ENCODE measurements around the gene CALCR.

Gene CALCR

DNA sequence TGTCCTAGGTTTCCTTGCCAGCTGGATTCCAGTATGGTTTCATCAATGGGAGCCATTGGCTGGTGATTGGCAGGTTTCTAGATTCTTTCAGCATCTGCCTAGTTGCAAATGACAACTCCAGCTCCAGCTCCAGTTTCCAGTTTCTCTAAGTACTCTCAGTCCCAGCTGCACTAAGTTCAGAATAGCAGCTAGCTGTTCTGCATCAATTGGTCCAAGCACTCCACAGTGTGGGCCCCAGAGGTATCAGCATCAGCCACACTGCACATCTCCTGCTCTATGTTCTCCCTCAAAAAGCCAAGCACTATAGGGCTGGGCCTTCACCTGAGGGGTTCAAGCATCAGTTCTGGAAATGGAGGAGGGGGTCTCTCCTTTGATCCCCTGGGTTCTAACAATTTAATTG, 198.9 kb downstream of the CALCR start:
- no peaks in the 10 kb centered on the region for H3K27me3 ChIP-seq (ENCODE audit: control insufficient read depth, insufficient read depth, low read length, poor library complexity, severe bottlenecking)
- no peaks in the 10 kb centered on the region for H3K36me3 ChIP-seq (ENCODE audit: control insufficient read depth, insufficient read depth, low read length)
- no peaks in the 10 kb centered on the region for H3K4me1 ChIP-seq (ENCODE audit: control insufficient read depth, insufficient read depth, low read length)
- H3K27ac ChIP-seq (ENCODE audit: insufficient read depth, low read depth, low read length, poor library complexity, severe bottlenecking), result no peak overlapping the region
- no peak overlapping the region for H3K4me3 ChIP-seq (ENCODE audit: insufficient read depth, low read depth, low read length)
- no peaks in the 10 kb centered on the region for H3K9me3 ChIP-seq (ENCODE audit: control insufficient read depth, low read length)

Measured in ectodermal cell (in vitro differentiated cells).